Measurements from ENCODE around the gene OR2T3.
"Not testable (repeated sequence)": the region's sequence is repeated elsewhere in the genome, so short reads cannot be mapped to it uniquely, and the experiment has no call there.

OR2T3 gene

DNA sequence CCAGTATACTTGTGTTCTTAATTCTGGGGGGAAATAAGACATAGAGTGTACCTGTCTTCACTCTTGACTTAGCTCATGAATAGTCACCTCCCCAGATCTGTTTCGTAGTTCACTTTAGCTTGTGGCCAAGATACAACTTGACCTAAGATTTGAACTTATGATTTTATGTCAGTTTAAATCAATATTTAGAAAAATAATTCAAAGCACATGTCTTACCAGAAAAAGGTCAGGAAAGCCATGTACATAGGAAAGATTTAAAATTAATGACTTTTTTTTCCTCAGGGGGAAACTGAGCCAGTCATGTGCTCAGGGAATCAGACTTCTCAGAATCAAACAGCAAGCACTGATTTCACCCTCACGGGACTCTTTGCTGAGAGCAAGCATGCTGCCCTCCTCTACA, at the start of gene OR2T3:
OR2T3 (plus strand) TSS at position 301 of the 400 bp plus-strand sequence; CDS start at position 301, 0 bp downstream.
- not testable (repeated sequence) for DNase-seq

DNA sequence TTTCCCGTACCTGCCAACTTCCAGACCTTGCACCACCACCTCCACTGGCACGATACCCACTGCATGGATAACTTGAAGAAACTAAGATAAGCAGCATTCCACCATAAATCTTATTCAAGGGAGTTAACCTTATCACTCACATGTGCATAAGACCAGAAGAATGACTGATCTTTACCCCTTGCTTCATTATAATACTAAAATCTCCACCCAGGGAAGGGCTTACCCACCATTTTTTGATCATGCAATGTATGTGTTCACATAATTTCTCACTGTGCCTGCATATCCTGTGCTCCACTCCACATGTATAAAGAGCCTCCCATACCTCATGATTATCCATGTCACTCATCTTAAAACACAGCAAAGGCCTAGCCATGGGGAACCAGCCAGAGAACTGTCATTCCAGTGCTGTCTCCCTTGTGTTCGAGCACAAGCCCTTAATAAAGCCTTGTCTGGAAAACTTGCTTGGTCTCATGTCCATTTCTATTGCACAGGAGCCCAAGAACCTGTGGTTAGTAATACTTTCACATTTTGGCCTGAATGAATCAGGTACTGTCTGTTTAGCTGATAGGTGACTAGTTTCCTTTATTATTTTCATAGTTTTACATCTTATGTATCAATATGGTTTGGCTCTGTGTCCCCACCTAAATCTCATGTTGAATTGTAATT, 45.5 kb upstream of the OR2T3 start:
- not testable (repeated sequence) for DNase-seq

GRCh38 chr1:248428192-248428533, 45.0 kb upstream of the OR2T3 start:
- not testable (repeated sequence) for DNase-seq

- not testable (repeated sequence) for DNase-seq
These were observed 41.5 kb upstream of the OR2T3 start for GRCh38 chr1:248431683-248432082.

DNA sequence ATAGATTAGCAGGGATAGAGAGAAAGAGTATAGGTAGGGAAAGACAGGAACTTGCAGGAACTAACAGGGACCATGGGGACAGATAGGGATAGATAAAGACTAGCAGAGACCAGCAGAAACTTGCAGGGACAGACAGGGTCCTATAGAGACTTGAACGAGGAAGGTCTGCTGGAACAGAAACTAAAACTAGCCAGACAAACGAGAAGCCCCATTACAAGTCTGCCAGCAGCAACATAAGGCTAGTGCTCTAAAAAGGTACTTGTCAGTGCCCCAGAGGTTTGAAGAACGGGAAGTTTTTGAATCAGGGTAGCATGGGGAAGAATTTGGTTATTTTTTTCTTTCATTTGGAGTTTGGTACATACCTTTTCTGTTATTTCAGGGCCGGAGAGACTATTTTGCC, 41.0 kb upstream of the OR2T3 start:
- DNase-seq: not testable (repeated sequence)

DNA sequence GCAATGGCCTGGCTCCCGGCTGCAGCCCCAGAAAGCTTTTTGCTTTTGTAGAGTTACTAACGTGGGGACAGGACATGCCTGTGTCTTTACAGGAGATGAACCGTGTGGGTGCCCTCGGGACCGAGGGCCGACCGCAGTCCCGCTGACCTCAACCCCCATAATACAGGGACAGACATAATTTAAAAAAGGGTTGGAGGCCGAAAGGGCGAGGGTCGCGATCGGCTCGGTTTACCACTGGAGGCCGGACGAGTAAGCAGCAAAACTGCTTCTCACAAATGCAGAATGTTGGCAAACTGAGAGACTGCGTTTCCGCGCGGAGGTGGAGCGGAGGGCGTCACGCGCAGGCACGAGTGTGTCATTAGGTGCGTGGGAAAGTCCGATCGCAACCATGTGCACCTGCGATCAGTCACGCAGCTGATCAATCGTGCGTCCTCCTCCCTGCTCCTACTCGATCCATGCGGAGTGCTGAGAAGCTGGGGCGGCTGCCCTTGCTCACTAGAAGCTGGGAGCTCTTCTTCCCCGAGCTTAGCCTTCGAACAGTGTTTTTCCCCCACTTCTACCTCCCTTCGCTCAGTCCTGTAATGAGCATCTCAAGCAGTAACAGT, 39.2 kb upstream of the OR2T3 start:
- not testable (repeated sequence) for DNase-seq

GRCh38 chr1:248434913-248435312, 38.2 kb upstream of the OR2T3 start:
- DNase-seq: not testable (repeated sequence)

- DNase-seq: not testable (repeated sequence)
These were observed 36.8 kb upstream of the OR2T3 start for GRCh38 chr1:248436303-248436702.

DNA sequence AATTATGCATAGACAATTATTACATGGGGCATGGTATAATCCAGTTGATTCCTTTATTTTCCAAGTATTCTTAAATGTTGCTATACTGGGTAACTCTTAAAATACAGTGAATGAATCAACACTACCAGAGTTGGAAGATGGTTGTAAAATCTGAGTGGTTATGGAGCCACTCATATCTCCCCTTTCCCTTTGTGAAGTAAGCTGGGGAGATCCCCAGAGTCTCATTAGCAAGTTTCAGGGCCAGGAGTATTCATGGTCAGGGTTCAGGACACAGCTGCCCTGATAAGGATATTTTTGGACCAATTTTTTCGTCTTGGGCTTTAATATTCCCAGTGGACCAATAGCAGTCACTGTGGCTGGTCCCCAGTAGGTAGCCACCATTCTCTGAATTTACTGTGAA, 34.5 kb upstream of the OR2T3 start:
- DNase-seq: not testable (repeated sequence)

GRCh38 chr1:248439283-248439682, 33.9 kb upstream of the OR2T3 start:
- DNase-seq: not testable (repeated sequence)

DNA sequence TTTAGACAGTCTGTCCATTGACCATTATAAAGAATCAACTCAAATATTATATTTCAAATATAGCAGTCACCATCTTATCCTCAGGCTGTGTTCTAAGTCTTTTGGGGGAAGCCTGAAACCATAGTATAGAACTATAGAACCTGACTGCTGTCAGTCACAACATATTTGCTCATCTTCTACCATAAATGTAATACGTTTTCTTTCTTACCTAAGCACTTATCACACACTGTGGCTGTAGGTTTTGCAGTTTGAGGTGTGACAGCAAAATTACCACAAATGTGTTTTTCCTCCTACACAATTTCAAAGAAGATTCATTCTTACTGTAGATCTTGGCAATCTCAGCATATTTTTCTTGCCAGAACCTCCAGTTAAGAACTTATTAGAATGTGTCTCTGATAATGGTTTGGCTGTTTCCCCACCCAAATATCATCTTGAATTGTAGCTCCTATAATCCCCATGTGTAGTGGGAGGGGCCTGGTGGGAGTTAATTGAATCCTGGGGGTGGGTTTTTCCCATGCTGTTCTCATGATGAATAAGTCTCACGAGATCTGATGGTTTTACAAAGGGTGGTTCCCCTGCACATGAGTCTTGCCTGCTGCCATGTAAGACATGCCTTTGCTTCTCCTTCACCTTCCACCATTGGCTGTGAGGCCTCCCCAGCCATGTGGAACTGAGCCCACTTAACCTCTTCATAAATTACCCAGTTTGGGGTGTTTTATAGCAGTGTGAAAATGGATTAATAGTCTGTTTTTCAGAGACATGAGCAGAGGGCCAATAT, 30.5 kb upstream of the OR2T3 start:
- DNase-seq: not testable (repeated sequence)

DNA sequence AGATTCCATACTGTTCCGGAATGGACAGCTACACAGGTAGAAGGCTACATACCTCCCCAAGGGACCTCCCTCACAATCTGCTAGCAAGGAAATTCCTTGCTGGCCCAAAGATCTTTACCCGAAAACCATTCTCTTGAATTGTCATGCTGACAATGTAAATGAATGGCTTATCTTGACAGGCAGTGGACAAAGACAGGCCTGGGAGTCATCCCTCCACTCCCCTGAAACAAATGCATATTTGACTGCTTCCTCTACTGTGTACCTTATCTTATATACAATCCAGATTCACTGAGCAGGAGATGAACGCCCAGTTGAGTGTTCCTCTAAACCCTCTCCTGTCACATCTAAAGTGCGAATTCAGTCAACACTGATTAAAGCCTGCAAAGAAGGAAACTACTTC, 28.5 kb upstream of the OR2T3 start:
- not testable (repeated sequence) for DNase-seq

- DNase-seq: not testable (repeated sequence)
These were observed 27.8 kb upstream of the OR2T3 start, which contains the start of gene OR2T2 for GRCh38 chr1:248445399-248445798. Gene OR2T2 (plus strand): TSS chr1:248445637. CDS start chr1:248452798, 7,161 bp downstream.

- not testable (repeated sequence) for DNase-seq
These were observed 24.6 kb upstream of the OR2T3 start for GRCh38 chr1:248448409-248449074.

GRCh38 chr1:248449821-248450465, 23.2 kb upstream of the OR2T3 start:
- not testable (repeated sequence) for DNase-seq

DNA sequence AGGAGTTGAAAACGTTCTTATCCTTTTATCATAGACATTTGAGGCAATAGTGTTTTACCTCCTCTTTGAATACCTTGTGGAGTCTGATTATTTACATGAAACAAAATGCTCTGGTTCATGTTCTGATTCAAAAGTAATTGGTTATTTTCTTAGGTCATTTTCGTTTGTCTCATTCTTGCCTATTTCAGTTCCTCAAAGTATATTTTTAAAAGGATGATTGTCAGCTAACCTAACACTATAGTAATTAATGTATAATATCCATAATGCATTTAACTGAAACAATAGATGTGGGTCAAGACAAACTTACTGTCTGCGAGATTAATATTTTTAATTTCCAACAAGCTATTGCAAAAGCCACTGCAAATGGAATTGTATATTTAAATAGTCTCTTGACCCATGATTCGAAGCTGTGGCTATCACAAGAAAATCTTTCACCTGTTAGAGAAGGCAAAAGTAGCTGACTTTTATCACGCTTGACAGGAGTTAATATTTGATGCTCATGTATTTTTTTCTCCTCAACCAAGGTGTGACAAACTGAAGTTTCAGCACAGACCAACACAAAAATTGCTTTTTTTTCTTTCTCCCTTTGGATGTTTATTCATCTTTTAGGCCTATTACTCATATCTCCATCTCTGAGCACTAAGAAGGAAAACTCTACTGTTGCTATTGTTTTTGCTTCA, 22.5 kb upstream of the OR2T3 start:
- not testable (repeated sequence) for DNase-seq

GRCh38 chr1:248453619-248454018, 19.5 kb upstream of the OR2T3 start:
- not testable (repeated sequence) for DNase-seq

DNA sequence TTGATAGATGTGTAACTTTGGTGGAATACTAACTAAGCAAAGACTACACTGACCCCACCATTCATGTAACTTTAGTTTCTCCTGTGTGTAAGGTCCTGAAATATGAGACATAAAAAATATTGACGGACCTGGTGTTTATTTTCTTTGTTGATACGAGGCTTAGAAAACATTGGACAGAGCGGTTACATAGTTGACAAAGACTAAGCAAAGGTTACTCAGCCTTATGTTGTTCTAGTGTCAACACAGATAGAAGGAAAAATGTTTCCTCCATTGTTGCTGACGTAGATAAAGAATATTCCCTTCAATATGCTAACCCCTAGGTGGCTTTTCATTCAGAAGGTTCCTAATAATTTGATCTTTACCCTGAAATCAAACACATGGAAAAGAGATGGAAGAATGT, 18.1 kb upstream of the OR2T3 start:
- not testable (repeated sequence) for DNase-seq

GRCh38 chr1:248456635-248457034, 16.5 kb upstream of the OR2T3 start:
- not testable (repeated sequence) for DNase-seq

DNA sequence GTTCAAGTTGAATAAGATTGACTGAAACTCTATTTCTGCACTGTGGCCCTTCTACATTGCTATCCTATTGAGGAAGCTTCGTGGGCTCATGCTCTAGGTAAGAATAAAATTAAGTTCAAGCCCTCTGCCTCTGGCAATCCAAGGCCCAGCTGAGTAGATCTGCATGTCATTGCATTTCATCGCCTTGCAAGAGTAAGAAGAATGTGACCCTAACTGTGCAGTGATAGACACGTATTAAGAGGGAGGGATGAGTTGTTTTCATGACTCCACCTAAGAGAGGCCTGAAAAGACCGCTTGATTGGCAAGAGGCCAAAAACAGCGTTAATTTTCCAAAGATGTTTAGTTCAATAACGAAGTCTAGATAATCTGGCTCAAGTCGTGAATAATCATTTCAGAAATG, 14.0 kb upstream of the OR2T3 start:
- not testable (repeated sequence) for DNase-seq

GRCh38 chr1:248471154-248471553, 2.0 kb upstream of the OR2T3 start:
- DNase-seq: no peak

GRCh38 chr1:248472111-248472510, 1.0 kb upstream of the OR2T3 start:
- not testable (repeated sequence) for DNase-seq

All from stimulated activated CD4-positive, alpha-beta T cell treated with anti-CD3 and anti-CD28 coated beads, Interleukin-4, amount 100 ng/mL, for 24 hours (primary cell).